HepG2 (cell line): Measurements from ENCODE around the gene ZNF507. TPM values are rescaled to one million over a fixed set of nuclear protein-coding genes. Genes with fewer than 3 reads are reported as not detected.
A peak's percentile ranks its signal among the peaks of the same experiment; 100 is the strongest.

Experiments used
- ATAC-seq: fragments of 200-7000 bp; cut with Tn5 transposase; 3 replicates; pipeline ENCODE4 v1.9.1; 2020; ENCODE audit warnings: mild to moderate bottlenecking, moderate library complexity
- BruUV-seq: library from RNA; stranded (reverse); fragments of 400-500 nt; replicated peaks from 2 replicates; lab custom pipeline; 2021; lab: Mats Ljungman, UMichigan
- CTCF ChIA-PET: fragments of 300-600 bp; formaldehyde crosslinking; extraction: SDS; loops from one replicate; lab custom pipeline; 2021; ENCODE audit warnings: low total read pairs, inconsistent platforms, low intra/inter-chr PET ratio; lab: Yijun Ruan, JAX
- POLR2A ChIA-PET: fragments of 350-600 bp; sonication (Branson Sonifier 250); formaldehyde crosslinking; loops from one replicate; lab custom pipeline; 2020; ENCODE audit warnings: antibody characterized with exemption, inconsistent platforms; lab: Yijun Ruan, JAX
- DNase-seq: peaks from one replicate; pipeline ENCODE4 v3.0.0-alpha.2; 2015; ENCODE audit warnings: low spot score
- FAIRE-seq: peaks from 3 replicates; lab custom pipeline; 2011; peaks lifted over from hg19 to GRCh38; lab: Jason Lieb, UNC
- H2AFZ ChIP-seq: one replicate; pipeline ENCODE4 v1.6.1; 2011; ENCODE audit warnings: low read length, inconsistent platforms
- H3K27ac ChIP-seq: fragments of 300-600 bp; 3 replicates; pipeline ENCODE4 v1.8.0; 2011; ENCODE audit warnings: mixed run types, mild to moderate bottlenecking, mixed read lengths, low read length, inconsistent platforms; ENCODE audit not compliant: insufficient read depth; ENCODE audit errors: extremely low read length
- H3K27me3 ChIP-seq, 2 experiments: fragments of 200-600 bp in 1 of 2; 2 replicates in 1 of 2; 3 replicates in 1 of 2; pipeline versions ENCODE4 v1.6.0 to v1.8.0; 2011; ENCODE audit warnings: low read length in 2 of 2, mild to moderate bottlenecking in 2 of 2, moderate library complexity in 2 of 2, inconsistent platforms in 1 of 2; ENCODE audit not compliant: insufficient read depth in 2 of 2, control insufficient read depth in 1 of 2
- H3K36me3 ChIP-seq, 2 experiments: fragments of 200-600 bp in 1 of 2; replicated peaks in 1 of 2; 2 replicates in 1 of 2; 3 replicates in 1 of 2; pipeline versions ENCODE4 v1.5.1 to v1.8.0; 2011; ENCODE audit warnings: low read length in 2 of 2, inconsistent platforms in 1 of 2; ENCODE audit not compliant: insufficient read depth in 2 of 2, control insufficient read depth in 1 of 2
- H3K4me1 ChIP-seq: 2 replicates; pipeline ENCODE4 v1.5.1; 2012; ENCODE audit warnings: low read length, inconsistent platforms; ENCODE audit not compliant: insufficient read depth
- H3K4me2 ChIP-seq: 2 replicates; pipeline ENCODE4 v1.6.0; 2011; ENCODE audit warnings: low read depth, low read length, inconsistent platforms
- H3K4me3 ChIP-seq, 3 experiments: fragments of 200-600 bp in 1 of 3; sonication (generic), shearing (Covaris generic) in 1 of 3; replicated peaks in 1 of 3; 2 replicates each; pipeline ENCODE4 v1.5.1; 2011 to 2016; ENCODE audit warnings: low read length in 3 of 3, inconsistent platforms in 2 of 3, low read depth in 2 of 3, mild to moderate bottlenecking in 2 of 3, control low read depth in 1 of 3, mixed read lengths in 1 of 3; ENCODE audit not compliant: insufficient read depth in 1 of 3
- H3K79me2 ChIP-seq: one replicate; pipeline ENCODE4 v1.6.1; 2011; ENCODE audit warnings: low read length, inconsistent platforms; ENCODE audit not compliant: insufficient read depth
- H3K9ac ChIP-seq: 2 replicates; pipeline ENCODE4 v1.6.0; 2011; ENCODE audit warnings: mild to moderate bottlenecking, low read depth, low read length, inconsistent platforms; ENCODE audit not compliant: insufficient read depth
- H3K9me3 ChIP-seq: 2 replicates; pipeline ENCODE4 v1.5.1; 2012; ENCODE audit warnings: mild to moderate bottlenecking, low read length
- H4K20me1 ChIP-seq: 2 replicates; pipeline ENCODE4 v1.6.0; 2011; ENCODE audit warnings: inconsistent platforms, mild to moderate bottlenecking, low read length, moderate library complexity; ENCODE audit not compliant: insufficient read depth
- DNMT3B ChIP-seq: conservative IDR thresholded peaks from 2 replicates; pipeline ENCODE4 v1.6.1; 2016; ENCODE audit warnings: missing biosample characterization, control low read depth
- EEA1 ChIP-seq: sonication (generic); formaldehyde crosslinking; IDR thresholded peaks from 2 replicates; pipeline ENCODE4 v1.5.1; 2020; ENCODE audit warnings: mild to moderate bottlenecking, missing genetic modification reagents, borderline replicate concordance
- GABPA ChIP-seq, 2 experiments: IDR thresholded peaks; 2 replicates each; pipeline ENCODE4 v1.6.1; 2011 to 2016; ENCODE audit warnings: low read depth in 2 of 2, low read length in 1 of 2, missing biosample characterization in 1 of 2, missing genetic modification characterization in 1 of 2
- KLF12 ChIP-seq: sonication (generic); formaldehyde crosslinking; IDR thresholded peaks from 2 replicates; pipeline ENCODE4 v1.4.0; 2020; ENCODE audit warnings: missing genetic modification reagents, borderline replicate concordance
- NFKB2 ChIP-seq: sonication (generic); formaldehyde crosslinking; IDR thresholded peaks from 2 replicates; pipeline ENCODE4 v1.4.0; 2020; ENCODE audit warnings: missing genetic modification reagents, borderline replicate concordance
- RNF2 ChIP-seq: fragments of 450-650 bp; conservative IDR thresholded peaks from 2 replicates; pipeline ENCODE4 v1.6.1; 2016; ENCODE audit warnings: low read depth
- ZEB1 ChIP-seq: IDR thresholded peaks from 2 replicates; pipeline ENCODE4 v1.6.1; 2012; ENCODE audit warnings: mild to moderate bottlenecking, low read depth, inconsistent platforms; ENCODE audit not compliant: insufficient replicate concordance
- ZIK1 ChIP-seq: sonication (generic); formaldehyde crosslinking; IDR thresholded peaks from 2 replicates; pipeline ENCODE4 v1.5.0; 2020; ENCODE audit warnings: mild to moderate bottlenecking, low read depth, missing genetic modification reagents, borderline replicate concordance
- ZNF121 ChIP-seq: sonication (generic); formaldehyde crosslinking; IDR thresholded peaks from 2 replicates; pipeline ENCODE4 v1.5.0; 2020; ENCODE audit warnings: mild to moderate bottlenecking, missing genetic modification reagents
- ZNF142 ChIP-seq: sonication (generic); formaldehyde crosslinking; IDR thresholded peaks from 2 replicates; pipeline ENCODE4 v1.4.0; 2020; ENCODE audit warnings: missing genetic modification reagents
- WGBS: methylation state at CpG from one replicate; pipeline ENCODE4 v1.1.6; 2017; ENCODE audit warnings: low lambda C conversion rate; 5-methylcytosine and 5-hydroxymethylcytosine counted together
- in situ Hi-C: cut with HindIII; loops from 2 replicates; pipeline ENCODE4 v1.10.0; 2017; ENCODE audit warnings: low pct_unique_long_range_greater_than_20kb; ENCODE audit not compliant: extremely low pct_ligation_motif_present
- intact Hi-C: fragments of 100-400 bp; cut with micrococcal nuclease; formaldehyde crosslinking; loops from one replicate; pipeline ENCODE4 v1.10.0; 2022; ENCODE audit not compliant: unreplicated experiment
- polyA plus RNA-seq, 8 experiments: library from polyadenylated mRNA; depleted of rRNA in 3 of 8; stranded (reverse) in 7 of 8; unstranded in 1 of 8; fragments of >200 nt; fragmentation: Illumina TruSeq in 4 of 8; extraction: Trizol in 4 of 8; gene quantifications; 2 replicates each; pipeline versions ENCODE4 v1.2.1 to v1.2.3, GENCODE V29; 2011 to 2016; ENCODE audit warnings: low read depth in 4 of 8, missing spikeins in 1 of 8, mixed read lengths in 1 of 8; ENCODE audit not compliant: insufficient read depth in 1 of 8
- total RNA-seq, 5 experiments: library from RNA; depleted of rRNA; stranded (reverse); fragments of >200 nt; fragmentation: Illumina TruSeq; extraction: Trizol; gene quantifications; 2 replicates each; pipeline ENCODE4 v1.2.3, GENCODE V29; 2016; ENCODE audit warnings: low read depth in 1 of 5

Gene ZNF507
- total and polyA plus RNA-seq, 2 of the 13 experiments (the other 11 are each of a cell fraction or from before 2014, with no cell fraction given) = 7.3 to 10.9 TPM

DNA sequence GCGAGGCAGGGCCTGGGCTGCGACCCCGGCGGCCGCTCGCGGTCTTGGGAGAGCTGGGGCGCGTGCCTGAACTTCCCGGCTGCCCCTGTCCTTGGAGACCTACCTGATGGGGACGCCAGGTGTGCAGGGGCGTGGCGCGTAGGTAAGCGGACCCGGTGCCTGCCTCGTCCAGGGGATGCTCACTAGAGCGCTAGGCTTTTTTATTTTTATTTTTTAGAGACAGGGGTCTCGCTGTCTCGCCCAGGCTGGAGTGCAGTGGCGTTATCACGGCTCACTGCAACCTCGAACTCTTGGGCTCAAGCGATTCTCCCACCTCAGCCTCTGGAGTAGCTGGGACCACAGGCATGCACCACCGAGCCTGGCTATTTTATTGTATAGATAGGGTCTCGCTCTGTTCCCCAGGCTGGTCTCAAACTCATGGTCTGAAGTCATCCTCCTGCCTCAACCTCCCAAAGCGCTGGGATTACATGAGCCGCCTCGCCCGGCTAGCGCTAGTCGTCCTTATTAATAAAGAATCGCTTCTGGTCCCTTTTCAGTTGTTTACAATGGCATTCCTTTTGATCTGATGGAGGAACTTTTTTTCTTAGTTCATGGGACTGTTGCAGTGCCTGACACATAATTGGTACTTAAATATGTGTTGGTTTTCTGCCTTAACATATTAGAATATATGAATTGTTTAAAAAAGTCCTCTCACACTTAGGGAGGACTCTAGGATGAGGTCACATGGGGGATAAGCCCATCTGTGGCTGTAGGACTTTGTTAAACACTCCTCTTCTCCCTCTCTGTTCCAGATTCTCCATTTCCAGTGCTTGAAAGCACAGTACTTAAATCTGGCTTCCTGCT lies 61.0 kb downstream of the ZNF507 start:
- Histone ChIP-seq H3K4me2 (peak overlapping the region; percentile 84), H3K4me3 (peak overlapping the region; percentile 82 to 95 (median 90)), H3K27me3 (no peaks in the 10 kb centered on the region; a peak in 1 of 5 replicates), H3K79me2 (peaks cover 24% of the 10 kb centered on the region), H3K36me3 (peaks cover 6 to 24% of the 10 kb centered on the region in 2 experiments), H4K20me1 (no peaks in the 10 kb centered on the region), H3K27ac (peak overlapping the region; percentile 55), H3K4me1 (peaks cover 37% of the 10 kb centered on the region), H2AFZ (no peak overlapping the region), H3K9me3 (no peaks in the 10 kb centered on the region), H3K9ac (peak overlapping the region; percentile 98)
- DNase-seq (no peak), ATAC-seq (no peak), FAIRE-seq (no peak)
- ChIA-PET CTCF (no interaction called here), POLR2A (interaction anchor here (0.9 to 2.0 kb wide), 11 partner anchors 9 to 175 kb away, joined by 3 to 26 read pairs (median 7); partner anchors contain the start of genes PDCD5 and ZNF507)
- intact Hi-C loops (loop anchor here (5.0 kb wide), 1 partner anchor 34 kb away; no protein-coding TSS in a partner anchor), in situ Hi-C loops (loop anchor here (5.0 kb wide), 1 partner anchor 176 kb away; the partner anchor contains the start of gene PDCD5)
- 39% methylated on average over 10 of the region's 33 CpGs for WGBS
- no TSS peak for BruUV-seq
- peak; percentile 74 for TF ChIP-seq ZNF121
- 0 out of 2 replicates have a peak, but pooled peaks have one; percentile 46 for TF ChIP-seq KLF12
- TF ChIP-seq DNMT3B (CRISPR knock-in tag) = no peak
- no peak for TF ChIP-seq RNF2
- TF ChIP-seq ZEB1 = peak; percentile 89
- no peak for TF ChIP-seq ZIK1 (CRISPR knock-in tag)
- peak; percentile 32; the same call in 1 of the 2 replicates for TF ChIP-seq EEA1 (CRISPR knock-in tag)
- 0 out of 2 replicates have a peak, but pooled peaks have one; percentile 2 for TF ChIP-seq NFKB2 (CRISPR knock-in tag)
- TF ChIP-seq ZNF142 (CRISPR knock-in tag) = peak; percentile 31; the same call in 1 of the 2 replicates
- TF ChIP-seq GABPA (IDR thresholded peaks at IDR 0.05; ENCODE audit: low read depth, low read length) = no peak
- TF ChIP-seq GABPA (CRISPR knock-in tag; IDR thresholded peaks at IDR 0.05; ENCODE audit: low read depth) = peak; percentile 4; the same call in 1 of the 2 replicates
